ENCODE results near the gene CWC22.

Gene CWC22

DNA sequence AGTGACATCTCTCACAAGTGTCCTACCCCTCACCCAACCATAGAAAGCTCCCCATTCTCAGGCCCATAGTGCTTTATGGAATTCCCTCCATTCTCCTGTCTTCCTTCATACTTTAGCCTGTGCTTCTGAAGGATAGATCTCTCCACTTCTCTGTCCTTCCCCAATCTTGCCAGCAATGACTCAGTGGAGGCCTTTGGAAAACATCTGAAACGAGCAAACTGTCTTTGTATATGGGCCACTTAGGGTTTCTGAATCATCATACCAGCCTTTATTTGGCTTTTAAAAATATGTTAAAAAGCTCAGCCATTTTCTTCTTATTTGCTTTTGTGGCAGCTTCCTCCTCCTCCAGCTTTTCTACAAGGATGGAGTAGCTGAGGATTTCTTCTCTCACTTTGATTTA is 80.1 kb downstream of the CWC22 start:
- H3K4me3 ChIP-seq (ENCODE audit: low read depth, low read length): no peak overlapping the region
- TF ChIP-seq, protein P1, sequence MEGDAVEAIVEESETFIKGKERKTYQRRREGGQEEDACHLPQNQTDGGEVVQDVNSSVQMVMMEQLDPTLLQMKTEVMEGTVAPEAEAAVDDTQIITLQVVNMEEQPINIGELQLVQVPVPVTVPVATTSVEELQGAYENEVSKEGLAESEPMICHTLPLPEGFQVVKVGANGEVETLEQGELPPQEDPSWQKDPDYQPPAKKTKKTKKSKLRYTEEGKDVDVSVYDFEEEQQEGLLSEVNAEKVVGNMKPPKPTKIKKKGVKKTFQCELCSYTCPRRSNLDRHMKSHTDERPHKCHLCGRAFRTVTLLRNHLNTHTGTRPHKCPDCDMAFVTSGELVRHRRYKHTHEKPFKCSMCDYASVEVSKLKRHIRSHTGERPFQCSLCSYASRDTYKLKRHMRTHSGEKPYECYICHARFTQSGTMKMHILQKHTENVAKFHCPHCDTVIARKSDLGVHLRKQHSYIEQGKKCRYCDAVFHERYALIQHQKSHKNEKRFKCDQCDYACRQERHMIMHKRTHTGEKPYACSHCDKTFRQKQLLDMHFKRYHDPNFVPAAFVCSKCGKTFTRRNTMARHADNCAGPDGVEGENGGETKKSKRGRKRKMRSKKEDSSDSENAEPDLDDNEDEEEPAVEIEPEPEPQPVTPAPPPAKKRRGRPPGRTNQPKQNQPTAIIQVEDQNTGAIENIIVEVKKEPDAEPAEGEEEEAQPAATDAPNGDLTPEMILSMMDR (IDR thresholded peaks at IDR 0.05; ENCODE audit: control insufficient read depth, extremely low read depth, insufficient read depth): no peak
- DNase-seq (ENCODE audit: low read depth): no peak

DNA sequence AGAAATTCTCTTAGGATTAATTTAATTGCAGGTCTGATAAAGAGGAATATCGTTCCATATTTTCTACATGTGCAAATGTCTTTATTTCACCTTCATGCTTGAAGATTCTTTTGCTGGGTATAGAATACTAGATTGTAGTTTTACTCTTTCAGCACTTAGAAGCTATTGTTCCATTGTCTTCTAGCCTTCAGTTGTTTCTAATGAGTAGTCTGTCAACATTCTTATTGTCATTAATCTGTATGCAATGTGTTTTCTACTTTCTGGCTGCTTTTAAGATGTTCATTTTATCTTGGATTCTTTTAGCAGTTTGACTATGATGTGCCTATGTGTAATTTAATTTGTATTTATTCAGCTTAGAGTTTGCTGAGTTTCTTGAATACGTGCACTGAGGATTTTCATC is 81.4 kb downstream of the CWC22 start:
- TF ChIP-seq, protein P1 (IDR thresholded peaks at IDR 0.05; ENCODE audit: control insufficient read depth, extremely low read depth, insufficient read depth): no peak
- DNase-seq (ENCODE audit: low read depth): no peak

DNA sequence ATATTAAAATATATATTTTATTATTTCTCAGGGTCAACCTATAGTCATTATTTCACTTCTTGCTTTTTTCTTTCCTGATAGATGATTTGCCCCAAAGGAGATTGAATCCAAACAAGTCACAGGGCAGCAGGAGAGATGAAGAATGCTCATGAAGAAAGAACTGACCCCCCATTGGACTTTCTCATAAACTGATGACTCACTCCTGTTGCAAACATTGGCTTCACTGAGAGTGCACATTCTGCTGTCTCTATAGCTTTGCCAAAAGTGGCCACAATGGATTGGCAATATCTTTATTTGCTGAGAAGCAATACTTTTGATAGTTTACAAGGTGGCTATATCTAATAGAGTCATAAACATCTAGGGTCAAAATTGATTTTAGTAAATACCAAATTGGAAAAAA is 89.8 kb downstream of the CWC22 start:
- TF ChIP-seq, protein P1 (IDR thresholded peaks at IDR 0.05; ENCODE audit: control insufficient read depth, extremely low read depth, insufficient read depth): no peak
- DNase-seq (ENCODE audit: low read depth): peak; percentile 30
- H3K4me3 ChIP-seq (ENCODE audit: low read depth, low read length): no peak overlapping the region

More for the DNA sequence above, 81.4 kb downstream of the CWC22 start:
- H3K4me3 ChIP-seq (ENCODE audit: low read depth, low read length): no peak overlapping the region

DNA sequence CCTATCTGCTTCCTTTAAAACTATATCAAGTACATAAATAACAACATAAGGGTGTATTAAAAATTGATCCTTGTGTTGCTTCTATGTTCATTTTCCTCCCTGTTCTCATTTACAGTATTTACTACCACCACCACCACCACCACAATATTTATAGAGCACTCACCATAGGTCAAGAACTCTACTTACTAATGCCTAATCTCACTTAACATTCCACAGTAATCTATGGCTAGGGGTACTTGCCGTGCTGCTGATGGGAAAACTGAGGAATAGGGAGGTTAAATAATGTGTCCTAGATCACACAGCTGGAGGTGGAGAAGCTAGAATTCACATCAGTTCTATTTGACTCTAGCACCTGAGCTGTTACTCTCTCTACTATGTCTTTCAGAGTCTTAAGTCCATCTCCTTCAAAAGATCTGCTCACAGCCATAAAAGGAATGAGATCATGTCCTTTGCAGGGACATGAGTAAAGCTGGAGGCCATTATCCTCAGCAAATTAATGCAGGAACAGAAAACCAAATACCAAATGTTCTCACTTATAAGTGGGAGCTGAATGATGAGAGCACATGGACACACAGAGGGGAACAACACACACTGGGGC is 91.6 kb downstream of the CWC22 start:
- DNase-seq (ENCODE audit: low read depth): no peak
- no peak overlapping the region for H3K4me3 ChIP-seq (ENCODE audit: low read depth, low read length)
- TF ChIP-seq, protein P1 (IDR thresholded peaks at IDR 0.05; ENCODE audit: control insufficient read depth, extremely low read depth, insufficient read depth): no peak

DNA sequence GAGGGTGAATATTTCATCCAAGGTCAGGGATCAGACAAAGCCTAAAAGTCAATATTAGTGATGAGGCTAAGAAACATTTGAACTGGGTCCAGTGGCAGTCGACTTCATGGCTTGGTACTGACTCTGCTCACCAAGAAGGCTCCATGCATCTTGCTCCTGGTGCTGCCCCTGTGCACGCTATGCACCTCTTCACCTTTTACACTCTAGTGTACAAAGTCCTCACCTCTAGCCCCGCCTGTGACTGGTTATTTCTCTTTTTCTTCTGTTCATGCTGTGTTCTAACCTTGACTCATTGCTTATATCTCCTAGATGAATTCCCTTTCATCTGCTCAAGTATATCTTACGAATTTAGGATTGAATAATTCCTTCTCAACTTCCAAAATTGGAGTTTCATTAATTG is 93.3 kb downstream of the CWC22 start:
- TF ChIP-seq, protein P1 (IDR thresholded peaks at IDR 0.05; ENCODE audit: control insufficient read depth, extremely low read depth, insufficient read depth): no peak
- H3K4me3 ChIP-seq (ENCODE audit: low read depth, low read length): no peak overlapping the region
- no peak for DNase-seq (ENCODE audit: low read depth)

DNA sequence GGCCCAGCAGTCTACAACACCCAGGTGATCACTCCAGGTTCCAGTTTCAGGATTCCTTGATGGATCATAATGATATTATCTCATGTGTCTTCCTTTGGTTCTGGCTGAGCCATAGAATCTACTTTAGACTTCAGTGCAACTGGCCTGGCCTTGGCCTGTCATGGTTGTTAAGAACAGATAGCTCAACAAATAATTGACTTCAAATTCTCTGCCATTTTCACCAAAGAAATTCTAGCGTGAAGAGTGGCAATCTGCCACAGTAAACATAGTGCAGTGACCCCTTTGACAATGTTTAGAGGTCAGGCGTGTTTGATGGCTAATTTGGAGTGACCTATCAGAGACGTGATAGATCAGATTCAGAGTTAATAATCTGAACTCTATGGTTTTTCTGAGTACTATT is 95.5 kb downstream of the CWC22 start:
- TF ChIP-seq, protein P1 (IDR thresholded peaks at IDR 0.05; ENCODE audit: control insufficient read depth, extremely low read depth, insufficient read depth): no peak
- no peak overlapping the region for H3K4me3 ChIP-seq (ENCODE audit: low read depth, low read length)

DNA sequence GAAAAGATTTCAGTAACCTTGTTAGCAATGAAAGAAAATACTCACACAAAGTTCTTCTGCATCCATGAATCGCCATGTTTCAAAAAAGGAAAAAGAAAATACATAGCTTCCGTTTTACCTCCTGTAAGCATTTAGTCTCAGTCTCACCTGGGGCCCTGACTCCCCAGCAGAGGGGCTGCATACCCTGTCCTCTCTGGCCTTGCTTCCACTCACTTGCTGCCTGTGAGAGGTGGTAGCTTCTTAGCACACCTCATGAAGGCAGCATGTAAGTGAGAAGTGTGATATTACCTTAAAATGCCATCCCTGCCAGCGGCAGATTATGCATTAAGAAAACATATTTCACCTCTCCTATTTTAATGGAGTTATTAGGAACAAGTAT is 96.4 kb downstream of the CWC22 start:
- TF ChIP-seq, protein P1 (IDR thresholded peaks at IDR 0.05; ENCODE audit: control insufficient read depth, extremely low read depth, insufficient read depth): no peak
- no peak overlapping the region for H3K4me3 ChIP-seq (ENCODE audit: low read depth, low read length)
- DNase-seq (ENCODE audit: low read depth): no peak

More for the DNA sequence above, 95.5 kb downstream of the CWC22 start:
- DNase-seq (ENCODE audit: low read depth): no peak
